HEK293T (cell line): ENCODE data around the gene UNC13C.

ENCODE experiments used
- ARNT ChIP-seq: fragments of 450-650 bp; IDR thresholded peaks from 2 replicates; pipeline ENCODE4 v1.6.1; 2017; ENCODE audit warnings: mild to moderate bottlenecking
- BHLHE40 ChIP-seq: fragments of 450-650 bp; IDR thresholded peaks from 2 replicates; pipeline ENCODE4 v1.6.1; 2016; ENCODE audit warnings: mild to moderate bottlenecking, moderate library complexity, borderline replicate concordance
- CTBP1 ChIP-seq: fragments of 450-650 bp; IDR thresholded peaks from 2 replicates; pipeline ENCODE4 v1.6.1; 2016; ENCODE audit warnings: borderline replicate concordance
- FOXA1 ChIP-seq: fragments of 450-650 bp; IDR thresholded peaks from 2 replicates; pipeline ENCODE4 v1.6.1; 2016; ENCODE audit warnings: mild to moderate bottlenecking
- FOXK2 ChIP-seq: fragments of 450-650 bp; IDR thresholded peaks from 2 replicates; pipeline ENCODE4 v1.6.1; 2016; ENCODE audit warnings: mild to moderate bottlenecking
- FOXM1 ChIP-seq: fragments of 450-650 bp; IDR thresholded peaks from 2 replicates; pipeline ENCODE4 v1.6.1; 2017; ENCODE audit warnings: mild to moderate bottlenecking, borderline replicate concordance
- L3MBTL2 ChIP-seq: fragments of 450-650 bp; conservative IDR thresholded peaks from 2 replicates; pipeline ENCODE4 v1.6.1; 2016; ENCODE audit warnings: mild to moderate bottlenecking
- LEF1 ChIP-seq: fragments of 450-650 bp; IDR thresholded peaks from 2 replicates; pipeline ENCODE4 v1.6.1; 2017; ENCODE audit warnings: mild to moderate bottlenecking, borderline replicate concordance
- NFRKB ChIP-seq: fragments of 450-650 bp; IDR thresholded peaks from 2 replicates; pipeline ENCODE4 v1.6.1; 2016; ENCODE audit warnings: mild to moderate bottlenecking, moderate library complexity
- SP1 ChIP-seq: fragments of 450-650 bp; IDR thresholded peaks from 2 replicates; pipeline ENCODE4 v1.6.1; 2017
- SUZ12 ChIP-seq: fragments of 450-650 bp; IDR thresholded peaks from 2 replicates; pipeline ENCODE4 v1.6.1; 2016; ENCODE audit warnings: mild to moderate bottlenecking
- TARDBP ChIP-seq: fragments of 450-650 bp; IDR thresholded peaks from 2 replicates; pipeline ENCODE4 v1.6.1; 2016
- ZNF384 ChIP-seq: fragments of 450-650 bp; IDR thresholded peaks from 2 replicates; pipeline ENCODE4 v1.6.1; 2016

DNA sequence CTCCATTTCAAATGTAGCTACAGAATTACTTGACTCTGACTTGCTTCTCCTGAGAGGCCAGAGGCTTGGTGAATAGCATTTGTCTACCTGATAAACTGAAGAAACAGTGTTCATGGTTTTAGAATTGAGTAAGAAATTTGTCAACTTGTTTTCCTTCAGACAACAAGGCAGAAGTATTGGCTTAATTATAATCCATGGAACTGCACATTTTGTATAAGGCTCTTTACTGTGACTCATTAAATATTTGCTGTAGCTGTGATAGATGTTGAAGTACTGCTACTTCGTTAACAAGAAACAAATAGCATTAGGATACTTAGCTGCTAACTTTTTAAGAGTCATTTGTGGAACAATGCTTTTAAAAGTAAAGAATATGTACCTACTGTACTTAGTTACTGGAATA, 4.6 kb downstream of the UNC13C start:
- TF ChIP-seq SUZ12 = no peak
- no peak for TF ChIP-seq LEF1
- TF ChIP-seq FOXA1 = no peak
- no peak for TF ChIP-seq SP1
- no peak for TF ChIP-seq FOXM1
- no peak for TF ChIP-seq ARNT
- TF ChIP-seq TARDBP = no peak
- no peak for TF ChIP-seq BHLHE40
- no peak for TF ChIP-seq L3MBTL2
- no peak for TF ChIP-seq ZNF384
- TF ChIP-seq NFRKB = no peak
- no peak for TF ChIP-seq FOXK2
- TF ChIP-seq CTBP1 = no peak
